PFSK-1 (cell line): ENCODE results near the gene SLC12A3.

Experiments used
- POLR2AphosphoS5 ChIP-seq: IDR thresholded peaks from 2 replicates; pipeline ENCODE4 v1.6.1; 2012; ENCODE audit warnings: low read depth, mild to moderate bottlenecking, control low read depth, low read length, moderate library complexity
- SIN3A ChIP-seq: IDR thresholded peaks from 2 replicates; pipeline ENCODE4 v1.6.1; 2012; ENCODE audit warnings: mild to moderate bottlenecking, low read length, moderate library complexity, borderline replicate concordance; ENCODE audit not compliant: insufficient read depth
- TAF1 ChIP-seq: IDR thresholded peaks from 2 replicates; pipeline ENCODE4 v1.6.1; 2012; ENCODE audit warnings: low read length, control low read depth, borderline replicate concordance; ENCODE audit not compliant: insufficient read depth
- TF ChIP-seq, protein P1 (sequence below), 2 experiments: IDR thresholded peaks; 2 replicates each; pipeline versions ENCODE4 v1.6.1 to v1.8.0; 2011 to 2012; ENCODE audit warnings: low read depth in 2 of 2, low read length in 2 of 2, control low read depth in 1 of 2, inconsistent platforms in 1 of 2, mild to moderate bottlenecking in 1 of 2, moderate library complexity in 1 of 2; ENCODE audit not compliant: insufficient read depth in 1 of 2

DNA sequence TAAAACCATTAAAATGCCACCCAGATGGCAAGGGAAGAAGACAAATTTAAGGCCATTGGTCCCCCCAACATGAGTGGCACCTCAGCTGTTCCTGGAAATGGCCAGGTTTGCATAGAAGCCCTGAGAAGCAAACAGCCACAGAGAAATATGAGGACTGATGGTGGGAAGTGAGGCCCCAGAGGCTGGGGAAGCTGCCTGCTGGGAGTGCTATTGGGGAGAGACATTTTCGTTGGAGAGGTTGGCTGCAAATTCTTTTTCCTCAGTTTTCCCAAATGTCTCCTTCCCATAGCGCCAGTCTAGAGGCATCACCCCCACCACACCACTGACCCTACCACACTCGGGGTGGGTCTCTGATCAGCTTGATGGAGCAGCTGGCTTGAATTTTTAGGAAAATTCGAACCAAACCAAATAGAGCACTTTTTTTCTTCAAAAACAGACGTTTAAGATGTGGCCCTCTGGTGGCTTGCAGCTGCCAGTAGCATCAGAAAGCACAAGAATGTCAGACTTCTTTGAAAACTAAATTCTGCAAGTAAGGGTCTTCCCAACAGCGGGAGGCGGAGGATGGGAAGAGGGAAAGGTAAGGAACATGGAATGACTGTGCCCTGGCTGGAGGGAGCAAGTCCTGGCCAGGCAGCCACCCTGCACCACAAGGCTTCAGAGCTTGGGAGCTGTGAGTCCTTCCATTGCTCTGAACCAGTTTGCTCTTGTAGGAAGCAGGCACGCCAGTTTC is 13.2 kb upstream of the SLC12A3 start:
- TF ChIP-seq, protein P1, sequence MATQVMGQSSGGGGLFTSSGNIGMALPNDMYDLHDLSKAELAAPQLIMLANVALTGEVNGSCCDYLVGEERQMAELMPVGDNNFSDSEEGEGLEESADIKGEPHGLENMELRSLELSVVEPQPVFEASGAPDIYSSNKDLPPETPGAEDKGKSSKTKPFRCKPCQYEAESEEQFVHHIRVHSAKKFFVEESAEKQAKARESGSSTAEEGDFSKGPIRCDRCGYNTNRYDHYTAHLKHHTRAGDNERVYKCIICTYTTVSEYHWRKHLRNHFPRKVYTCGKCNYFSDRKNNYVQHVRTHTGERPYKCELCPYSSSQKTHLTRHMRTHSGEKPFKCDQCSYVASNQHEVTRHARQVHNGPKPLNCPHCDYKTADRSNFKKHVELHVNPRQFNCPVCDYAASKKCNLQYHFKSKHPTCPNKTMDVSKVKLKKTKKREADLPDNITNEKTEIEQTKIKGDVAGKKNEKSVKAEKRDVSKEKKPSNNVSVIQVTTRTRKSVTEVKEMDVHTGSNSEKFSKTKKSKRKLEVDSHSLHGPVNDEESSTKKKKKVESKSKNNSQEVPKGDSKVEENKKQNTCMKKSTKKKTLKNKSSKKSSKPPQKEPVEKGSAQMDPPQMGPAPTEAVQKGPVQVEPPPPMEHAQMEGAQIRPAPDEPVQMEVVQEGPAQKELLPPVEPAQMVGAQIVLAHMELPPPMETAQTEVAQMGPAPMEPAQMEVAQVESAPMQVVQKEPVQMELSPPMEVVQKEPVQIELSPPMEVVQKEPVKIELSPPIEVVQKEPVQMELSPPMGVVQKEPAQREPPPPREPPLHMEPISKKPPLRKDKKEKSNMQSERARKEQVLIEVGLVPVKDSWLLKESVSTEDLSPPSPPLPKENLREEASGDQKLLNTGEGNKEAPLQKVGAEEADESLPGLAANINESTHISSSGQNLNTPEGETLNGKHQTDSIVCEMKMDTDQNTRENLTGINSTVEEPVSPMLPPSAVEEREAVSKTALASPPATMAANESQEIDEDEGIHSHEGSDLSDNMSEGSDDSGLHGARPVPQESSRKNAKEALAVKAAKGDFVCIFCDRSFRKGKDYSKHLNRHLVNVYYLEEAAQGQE (IDR thresholded peaks at IDR 0.05; ENCODE audit: insufficient read depth in 1 of 2, low read depth in 2 of 2, low read length in 2 of 2): no peak
- TF ChIP-seq TAF1 (no peak), SIN3A (no peak), POLR2AphosphoS5 (no peak)
